Stimulated activated naive CD4-positive, alpha-beta T cell treated with Interleukin-2 at 50 U/mL for 16 hours (primary cell): ENCODE results near the gene LRP8.
A peak's percentile ranks its signal among the peaks of the same experiment; 100 is the strongest.
"Not testable (repeated sequence)": the region's sequence is repeated elsewhere in the genome, so short reads cannot be mapped to it uniquely, and the experiment has no call there.

Experiments used
- DNase-seq: peaks from one replicate; lab custom pipeline; 2025; lab: John Stamatoyannopoulos, UW

The LRP8 gene

GRCh38 chr1:53210352-53210751 is 117.5 kb downstream of the LRP8 start:
- no peak for DNase-seq

- no peak for DNase-seq
Observed at GRCh38 chr1:53207726-53208125, 120.1 kb downstream of the LRP8 start.

GRCh38 chr1:53206735-53207379 is 121.0 kb downstream of the LRP8 start:
- no peak for DNase-seq

GRCh38 chr1:53206083-53206685 is 121.7 kb downstream of the LRP8 start:
- DNase-seq, result not testable (repeated sequence)

- not testable (repeated sequence) for DNase-seq
Observed at GRCh38 chr1:53205496-53205895, 122.4 kb downstream of the LRP8 start.

- DNase-seq, result no peak
Observed at GRCh38 chr1:53203466-53203865, 124.4 kb downstream of the LRP8 start.

- DNase-seq, result no peak
Observed at GRCh38 chr1:53198241-53198651, 129.6 kb downstream of the LRP8 start.

GRCh38 chr1:53197291-53198200 is 130.3 kb downstream of the LRP8 start:
- no peak for DNase-seq

GRCh38 chr1:53196485-53197290 is 131.2 kb downstream of the LRP8 start, which contains the start of gene CPT2:
TSS of gene CPT2 (plus strand) at chr1:53196824. CDS start at chr1:53196944, 120 bp downstream.
- DNase-seq, result peak; percentile 89

GRCh38 chr1:53196017-53196484 is 131.8 kb downstream of the LRP8 start:
- no peak for DNase-seq

- no peak for DNase-seq
Observed at GRCh38 chr1:53195246-53196016, 132.4 kb downstream of the LRP8 start.
